HepG2 (cell line): ENCODE results near the gene ROS1. TPM values are rescaled to one million over a fixed set of nuclear protein-coding genes. Genes with fewer than 3 reads are reported as not detected.

Experiments used
- CEBPB ChIP-seq: IDR thresholded peaks from 2 replicates; pipeline ENCODE4 v1.6.1; 2011; ENCODE audit warnings: low read depth, low read length, improper control_type of control experiment, borderline replicate concordance
- DMAP1 ChIP-seq: IDR thresholded peaks from 2 replicates; pipeline ENCODE4 v1.6.1; 2016
- DPF2 ChIP-seq: sonication (generic); formaldehyde crosslinking; IDR thresholded peaks from 2 replicates; pipeline ENCODE4 v1.4.0; 2020; ENCODE audit warnings: mild to moderate bottlenecking, low read depth, missing genetic modification reagents, borderline replicate concordance
- EHMT2 ChIP-seq: fragments of 200-600 bp; sonication (generic); IDR thresholded peaks from 2 replicates; pipeline ENCODE4 v1.7.0; 2017; ENCODE audit warnings: antibody characterized with exemption, low read depth, low read length, borderline replicate concordance
- ETV5 ChIP-seq: IDR thresholded peaks from 2 replicates; pipeline ENCODE4 v1.6.1; 2018; ENCODE audit warnings: missing biosample characterization, missing genetic modification reagents, inconsistent platforms, borderline replicate concordance
- FOXO1 ChIP-seq: sonication (generic); formaldehyde crosslinking; IDR thresholded peaks from 2 replicates; pipeline ENCODE4 v1.4.0; 2020; ENCODE audit warnings: missing genetic modification reagents
- FOXP4 ChIP-seq: sonication (generic); formaldehyde crosslinking; IDR thresholded peaks from 2 replicates; pipeline ENCODE4 v1.4.0; 2020; ENCODE audit warnings: missing genetic modification reagents
- HMGXB4 ChIP-seq, 2 experiments: sonication (generic) in 1 of 2; formaldehyde crosslinking in 1 of 2; IDR thresholded peaks; 2 replicates each; pipeline versions ENCODE4 v1.4.0 to v1.6.1; 2018 to 2020; ENCODE audit warnings: missing genetic modification reagents in 2 of 2, borderline replicate concordance in 1 of 2, low read depth in 1 of 2, mild to moderate bottlenecking in 1 of 2, missing biosample characterization in 1 of 2
- HNF4A ChIP-seq: sonication (generic); formaldehyde crosslinking; IDR thresholded peaks from 2 replicates; pipeline ENCODE4 v1.4.0; 2020; ENCODE audit warnings: missing genetic modification reagents
- HOXA3 ChIP-seq: sonication (generic); formaldehyde crosslinking; IDR thresholded peaks from 2 replicates; pipeline ENCODE4 v1.5.0; 2020; ENCODE audit warnings: missing genetic modification reagents
- KAT7 ChIP-seq: IDR thresholded peaks from 2 replicates; pipeline ENCODE4 v1.6.1; 2018; ENCODE audit warnings: borderline replicate concordance, missing compliant biosample characterization
- KDM4B ChIP-seq: sonication (generic); formaldehyde crosslinking; IDR thresholded peaks from 2 replicates; pipeline ENCODE4 v1.4.0; 2020; ENCODE audit warnings: missing genetic modification reagents
- MAX ChIP-seq: IDR thresholded peaks from 2 replicates; pipeline ENCODE4 v1.6.1; 2012; ENCODE audit warnings: inconsistent platforms
- MLX ChIP-seq: IDR thresholded peaks from 2 replicates; pipeline ENCODE4 v1.6.1; 2016
- NONO ChIP-seq, 2 experiments: fragments of 450-650 bp in 1 of 2; sonication (generic) in 1 of 2; formaldehyde crosslinking in 1 of 2; IDR thresholded peaks in 1 of 2; conservative IDR thresholded peaks in 1 of 2; 2 replicates each; pipeline versions ENCODE4 v1.6.1 to v1.8.0; 2017 to 2022; ENCODE audit warnings: mild to moderate bottlenecking in 1 of 2, missing genetic modification reagents in 1 of 2, moderate library complexity in 1 of 2
- NR2F1 ChIP-seq, 2 experiments: fragments of 450-650 bp in 1 of 2; formaldehyde crosslinking in 1 of 2; IDR thresholded peaks; 2 replicates each; pipeline versions ENCODE4 v1.5.0 to v1.6.1; 2016 to 2020; ENCODE audit warnings: mild to moderate bottlenecking in 1 of 2, missing compliant biosample characterization in 1 of 2, missing genetic modification reagents in 1 of 2, moderate library complexity in 1 of 2
- SATB2 ChIP-seq: sonication (generic); formaldehyde crosslinking; IDR thresholded peaks from 2 replicates; pipeline ENCODE4 v1.5.0; 2020; ENCODE audit warnings: missing genetic modification reagents
- TCF7L2 ChIP-seq: IDR thresholded peaks from 2 replicates; pipeline ENCODE4 v1.6.1; 2011; ENCODE audit warnings: mild to moderate bottlenecking, low read depth, low read length, moderate library complexity
- THAP11 ChIP-seq: IDR thresholded peaks from 2 replicates; pipeline ENCODE4 v1.6.1; 2016; ENCODE audit warnings: missing biosample characterization, missing genetic modification reagents
- ZNF672 ChIP-seq: sonication (generic); formaldehyde crosslinking; IDR thresholded peaks from 2 replicates; pipeline ENCODE4 v1.8.1; 2022; ENCODE audit warnings: missing genetic modification reagents
- polyA plus RNA-seq, 8 experiments: library from polyadenylated mRNA; depleted of rRNA in 3 of 8; stranded (reverse) in 7 of 8; unstranded in 1 of 8; fragments of >200 nt; fragmentation: Illumina TruSeq in 4 of 8; extraction: Trizol in 4 of 8; gene quantifications; 2 replicates each; pipeline versions ENCODE4 v1.2.1 to v1.2.3, GENCODE V29; 2011 to 2016; ENCODE audit warnings: low read depth in 4 of 8, missing spikeins in 1 of 8, mixed read lengths in 1 of 8; ENCODE audit not compliant: insufficient read depth in 1 of 8
- total RNA-seq, 5 experiments: library from RNA; depleted of rRNA; stranded (reverse); fragments of >200 nt; fragmentation: Illumina TruSeq; extraction: Trizol; gene quantifications; 2 replicates each; pipeline ENCODE4 v1.2.3, GENCODE V29; 2016; ENCODE audit warnings: low read depth in 1 of 5
- TF ChIP-seq, protein P1 (sequence below): IDR thresholded peaks from 2 replicates; pipeline ENCODE4 v1.6.1; 2012; ENCODE audit warnings: low read depth, low read length, improper control_type of control experiment
- TF ChIP-seq, protein P2 (sequence below): sonication (generic); formaldehyde crosslinking; conservative IDR thresholded peaks from 2 replicates; pipeline ENCODE4 v1.4.0; 2020; ENCODE audit warnings: missing genetic modification reagents

Gene ROS1
- total and polyA plus RNA-seq, 2 of the 13 experiments (the other 11 are each of a cell fraction or from before 2014, with no cell fraction given), result not detected

DNA sequence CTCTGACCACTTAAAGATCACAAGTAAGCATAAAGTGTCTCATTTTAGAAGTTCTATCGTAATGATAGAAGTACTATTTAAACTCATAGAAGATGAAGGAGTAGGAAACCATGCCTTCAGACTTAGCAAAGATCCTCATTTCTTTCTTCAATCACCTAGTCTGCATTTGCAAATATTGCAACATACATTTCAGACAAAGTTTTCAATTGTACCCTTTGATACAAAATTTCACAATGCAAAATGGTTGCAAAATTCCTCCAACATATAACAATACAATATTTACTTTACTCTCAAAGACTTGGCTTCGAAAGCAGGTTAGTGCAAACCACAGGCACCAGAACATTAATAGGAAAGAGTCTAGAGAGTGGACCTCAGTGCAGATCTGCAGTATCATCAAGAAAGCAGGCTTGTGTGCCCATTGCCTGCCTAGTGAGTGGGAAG, 16.1 kb upstream of the ROS1 start (continued):
- TF ChIP-seq FOXO1 (CRISPR knock-in tag), result peak; percentile 31; the same call in 1 of the 2 replicates
- TF ChIP-seq TCF7L2, result peak; percentile 74; the same call in 1 of the 2 replicates
- TF ChIP-seq ETV5 (CRISPR knock-in tag), result peak; percentile 56; the same call in 1 of the 2 replicates
- TF ChIP-seq THAP11 (CRISPR knock-in tag), result peak; percentile 82
- TF ChIP-seq HNF4A, result peak; percentile 79
- TF ChIP-seq ZNF672, result no peak
- TF ChIP-seq NONO (IDR thresholded peaks at IDR 0.05), result no peak
- peak; percentile 56; the same call in 1 of the 2 replicates for TF ChIP-seq NONO (CRISPR knock-in tag; conservative IDR thresholded peaks at IDR 0.05)
- peak in 1 of 2 experiments; percentile 39; a peak in 1 of 4 replicates for TF ChIP-seq NR2F1 (CRISPR knock-in tag; IDR thresholded peaks at IDR 0.05)
- TF ChIP-seq HMGXB4 (CRISPR knock-in tag; IDR thresholded peaks at IDR 0.05; ENCODE audit: borderline replicate concordance in 1 of 2, low read depth in 1 of 2), result peak in 1 of 2 experiments; percentile 25; a peak in 1 of 4 replicates
- TF ChIP-seq, protein P1, sequence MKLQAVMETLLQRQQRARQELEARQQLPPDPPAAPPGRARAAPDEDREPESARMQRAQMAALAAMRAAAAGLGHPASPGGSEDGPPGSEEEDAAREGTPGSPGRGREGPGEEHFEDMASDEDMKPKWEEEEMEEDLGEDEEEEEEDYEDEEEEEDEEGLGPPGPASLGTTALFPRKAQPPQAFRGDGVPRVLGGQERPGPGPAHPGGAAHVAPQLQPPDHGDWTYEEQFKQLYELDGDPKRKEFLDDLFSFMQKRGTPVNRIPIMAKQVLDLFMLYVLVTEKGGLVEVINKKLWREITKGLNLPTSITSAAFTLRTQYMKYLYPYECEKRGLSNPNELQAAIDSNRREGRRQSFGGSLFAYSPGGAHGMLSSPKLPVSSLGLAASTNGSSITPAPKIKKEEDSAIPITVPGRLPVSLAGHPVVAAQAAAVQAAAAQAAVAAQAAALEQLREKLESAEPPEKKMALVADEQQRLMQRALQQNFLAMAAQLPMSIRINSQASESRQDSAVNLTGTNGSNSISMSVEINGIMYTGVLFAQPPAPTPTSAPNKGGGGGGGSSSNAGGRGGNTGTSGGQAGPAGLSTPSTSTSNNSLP, result peak; percentile 97
- no peak for TF ChIP-seq MAX
- TF ChIP-seq EHMT2, result peak; percentile 84; the same call in 1 of the 2 replicates
- TF ChIP-seq FOXP4 (CRISPR knock-in tag), result peak; percentile 80
- TF ChIP-seq DPF2, result 0 out of 2 replicates have a peak, but pooled peaks have one; percentile 51
- TF ChIP-seq KDM4B (CRISPR knock-in tag), result peak; percentile 59; the same call in 1 of the 2 replicates
- TF ChIP-seq CEBPB, result peak; percentile 100
- TF ChIP-seq HOXA3 (CRISPR knock-in tag), result peak; percentile 53; the same call in 1 of the 2 replicates
- no peak for TF ChIP-seq KAT7
- TF ChIP-seq SATB2 (CRISPR knock-in tag), result no peak; the same call in 1 of the 2 replicates
- TF ChIP-seq, protein P2, sequence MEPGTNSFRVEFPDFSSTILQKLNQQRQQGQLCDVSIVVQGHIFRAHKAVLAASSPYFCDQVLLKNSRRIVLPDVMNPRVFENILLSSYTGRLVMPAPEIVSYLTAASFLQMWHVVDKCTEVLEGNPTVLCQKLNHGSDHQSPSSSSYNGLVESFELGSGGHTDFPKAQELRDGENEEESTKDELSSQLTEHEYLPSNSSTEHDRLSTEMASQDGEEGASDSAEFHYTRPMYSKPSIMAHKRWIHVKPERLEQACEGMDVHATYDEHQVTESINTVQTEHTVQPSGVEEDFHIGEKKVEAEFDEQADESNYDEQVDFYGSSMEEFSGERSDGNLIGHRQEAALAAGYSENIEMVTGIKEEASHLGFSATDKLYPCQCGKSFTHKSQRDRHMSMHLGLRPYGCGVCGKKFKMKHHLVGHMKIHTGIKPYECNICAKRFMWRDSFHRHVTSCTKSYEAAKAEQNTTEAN (CRISPR knock-in tag), result peak; percentile 30; the same call in 1 of the 2 replicates
- 0 out of 2 replicates have a peak, but pooled peaks have one; percentile 36 for TF ChIP-seq MLX (CRISPR knock-in tag)
- TF ChIP-seq DMAP1 (CRISPR knock-in tag), result 0 out of 2 replicates have a peak, but pooled peaks have one; percentile 34
